Measurements from ENCODE around the gene TPD52L1.

Gene TPD52L1

GRCh38 chr6:125144822-125145221 lies 8.8 kb upstream of the TPD52L1 start:
- TF ChIP-seq ISL1 (CRISPR knock-in tag; IDR thresholded peaks at IDR 0.05) (no peak), CSRNP3 (CRISPR knock-in tag; IDR thresholded peaks at IDR 0.05) (no peak), BACH2 (CRISPR knock-in tag; IDR thresholded peaks at IDR 0.05; ENCODE audit: borderline replicate concordance) (no peak), ESRRG (CRISPR knock-in tag; IDR thresholded peaks at IDR 0.05) (no peak), OSR1 (CRISPR knock-in tag; IDR thresholded peaks at IDR 0.05) (no peak), CSDC2 (CRISPR knock-in tag; IDR thresholded peaks at IDR 0.05) (no peak), TOX (CRISPR knock-in tag; IDR thresholded peaks at IDR 0.05; ENCODE audit: borderline replicate concordance) (no peak), ZNF565 (CRISPR knock-in tag; conservative IDR thresholded peaks at IDR 0.05; ENCODE audit: low read depth) (no peak), PPARA (CRISPR knock-in tag; IDR thresholded peaks at IDR 0.05; ENCODE audit: borderline replicate concordance) (no peak), ARNTL (CRISPR knock-in tag; IDR thresholded peaks at IDR 0.05; ENCODE audit: borderline replicate concordance, low read depth) (no peak), CREB5 (CRISPR knock-in tag; IDR thresholded peaks at IDR 0.05; ENCODE audit: low read depth) (no peak), ZNF70 (CRISPR knock-in tag; IDR thresholded peaks at IDR 0.05) (no peak), TCF4 (CRISPR knock-in tag; IDR thresholded peaks at IDR 0.05; ENCODE audit: borderline replicate concordance) (no peak), RARB (CRISPR knock-in tag; IDR thresholded peaks at IDR 0.05) (no peak), ZFP3 (CRISPR knock-in tag; IDR thresholded peaks at IDR 0.05) (no peak), ZC3H10 (CRISPR knock-in tag; IDR thresholded peaks at IDR 0.05) (no peak)
- no peak for ATAC-seq

- TF ChIP-seq ZFP30 (CRISPR knock-in tag; IDR thresholded peaks at IDR 0.05) (no peak), ZNF8 (CRISPR knock-in tag; IDR thresholded peaks at IDR 0.05) (no peak), PATZ1 (CRISPR knock-in tag; IDR thresholded peaks at IDR 0.05; ENCODE audit: borderline replicate concordance) (no peak), GLIS3 (CRISPR knock-in tag; IDR thresholded peaks at IDR 0.05) (no peak), ZNF565 (CRISPR knock-in tag; conservative IDR thresholded peaks at IDR 0.05; ENCODE audit: low read depth) (no peak), ISL1 (CRISPR knock-in tag; IDR thresholded peaks at IDR 0.05) (no peak), TCF4 (CRISPR knock-in tag; IDR thresholded peaks at IDR 0.05; ENCODE audit: borderline replicate concordance) (no peak), CSDC2 (CRISPR knock-in tag; IDR thresholded peaks at IDR 0.05) (no peak), POU6F1 (CRISPR knock-in tag; IDR thresholded peaks at IDR 0.05; ENCODE audit: borderline replicate concordance, low read depth) (no peak), ARNTL (CRISPR knock-in tag; IDR thresholded peaks at IDR 0.05; ENCODE audit: borderline replicate concordance, low read depth) (no peak), CSRNP3 (CRISPR knock-in tag; IDR thresholded peaks at IDR 0.05) (no peak), CREB5 (CRISPR knock-in tag; IDR thresholded peaks at IDR 0.05; ENCODE audit: low read depth) (no peak), ZC3H10 (CRISPR knock-in tag; IDR thresholded peaks at IDR 0.05) (no peak), OSR1 (CRISPR knock-in tag; IDR thresholded peaks at IDR 0.05) (no peak), TSHZ2 (CRISPR knock-in tag; IDR thresholded peaks at IDR 0.05) (no peak), ZFP3 (CRISPR knock-in tag; IDR thresholded peaks at IDR 0.05) (no peak), SNAI2 (CRISPR knock-in tag; IDR thresholded peaks at IDR 0.05) (no peak), ZNF70 (CRISPR knock-in tag; IDR thresholded peaks at IDR 0.05) (no peak), BACH2 (CRISPR knock-in tag; IDR thresholded peaks at IDR 0.05; ENCODE audit: borderline replicate concordance) (no peak)
These were observed 4.1 kb upstream of the TPD52L1 start for GRCh38 chr6:125149256-125150144.

More at GRCh38 chr6:125149256-125150144, 4.1 kb upstream of the TPD52L1 start:
- ATAC-seq: no peak

Data from SK-N-SH treated with all-trans-retinoic acid at 6 μM for 48 hours (cell line).